NCI-H146 treated with DMSO at 0.1 percent for 48 hours (cell line): ENCODE data around the gene TSC1.

Experiments
- DNase-seq: peaks from one replicate; lab custom pipeline; 2025; ENCODE audit not compliant: unreplicated experiment; lab: John Stamatoyannopoulos, UW

The TSC1 gene

DNA sequence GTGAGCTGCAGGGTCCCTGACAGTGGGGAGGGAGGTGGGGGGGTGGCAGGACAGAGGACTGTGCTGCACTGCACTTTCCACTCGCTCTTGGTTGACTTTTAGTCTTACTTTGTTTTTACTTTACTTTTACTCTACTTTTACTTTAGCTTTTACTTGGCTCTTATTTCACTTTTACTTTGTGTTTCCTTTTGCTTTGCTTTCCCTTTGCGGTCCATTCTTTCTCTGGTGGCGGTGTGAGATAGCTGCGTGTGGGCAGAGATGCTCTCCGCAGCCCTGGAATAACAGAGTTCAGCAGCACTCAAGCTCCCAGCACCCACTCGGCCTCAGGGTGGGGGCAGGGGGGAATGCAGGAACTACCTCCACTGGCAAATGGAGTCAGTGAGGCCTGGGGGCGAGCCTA lies 71.0 kb downstream of the TSC1 start:
- DNase-seq, result no peak

DNA sequence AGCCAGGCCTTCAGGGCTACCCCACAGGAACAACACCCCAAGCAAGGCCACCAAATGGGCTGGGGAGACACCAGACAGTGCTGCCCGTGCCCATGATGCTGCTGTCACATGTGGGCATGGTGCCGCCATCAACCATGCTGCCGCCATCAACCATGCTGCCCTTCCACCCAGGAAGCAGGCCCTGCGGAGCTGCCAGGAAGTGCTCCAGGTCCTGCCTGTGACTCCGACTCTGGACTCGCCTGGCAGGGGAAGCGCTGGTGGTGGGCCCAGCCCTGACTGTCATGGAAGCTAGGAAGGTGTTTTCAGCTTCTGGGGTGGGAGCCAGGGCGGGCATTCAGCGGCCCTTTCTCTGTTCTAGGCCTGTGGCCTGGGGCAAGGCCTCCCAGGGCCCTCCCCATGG lies 75.2 kb downstream of the TSC1 start:
- no peak for DNase-seq

GRCh38 chr9:132866898-132867297 lies 77.5 kb downstream of the TSC1 start:
- DNase-seq, result no peak

DNA sequence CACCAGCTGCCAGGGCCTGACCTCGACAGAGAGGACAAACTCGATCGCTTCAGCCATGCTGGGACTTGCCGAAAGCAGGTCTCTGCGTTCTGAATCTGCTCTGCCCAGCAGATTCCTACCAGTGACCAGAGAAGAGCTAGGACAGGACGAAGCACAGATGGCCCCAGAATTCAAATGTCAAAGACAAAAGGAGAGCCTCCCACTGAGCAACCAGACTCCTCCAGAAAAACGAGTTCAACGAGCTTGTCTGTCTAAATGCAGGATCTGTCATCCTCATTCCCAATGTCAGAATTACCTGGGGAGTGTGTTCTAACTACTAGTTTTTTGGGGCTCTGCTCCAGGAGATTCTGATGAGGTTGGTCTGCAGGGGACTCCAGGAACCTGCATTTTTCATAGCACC lies 79.7 kb downstream of the TSC1 start:
- no peak for DNase-seq

- no peak for DNase-seq
These were observed 80.1 kb downstream of the TSC1 start for GRCh38 chr9:132864277-132864676.

- no peak for DNase-seq
These were observed 81.3 kb downstream of the TSC1 start for GRCh38 chr9:132863096-132863495.

- no peak for DNase-seq
These were observed 81.9 kb downstream of the TSC1 start for GRCh38 chr9:132862533-132862932.

DNA sequence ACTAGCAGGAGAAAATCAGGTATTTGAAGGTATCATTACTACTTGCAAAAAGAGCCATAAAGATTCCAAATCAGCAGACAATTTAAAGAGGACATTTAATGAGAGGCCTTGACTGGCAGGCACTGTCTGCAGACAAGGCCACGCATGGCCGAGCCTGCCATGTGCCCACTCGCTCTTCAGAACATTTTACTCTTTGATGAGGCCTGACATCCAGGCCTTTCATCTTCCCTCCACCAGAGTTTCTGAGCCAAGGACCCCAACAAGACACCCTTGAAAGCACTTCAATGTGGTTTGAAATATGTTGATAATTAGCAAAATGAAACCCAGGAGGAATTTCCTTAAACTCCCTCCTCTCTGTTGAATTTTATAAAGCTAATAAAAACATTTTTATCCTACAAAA lies 82.8 kb downstream of the TSC1 start:
- no peak for DNase-seq

DNA sequence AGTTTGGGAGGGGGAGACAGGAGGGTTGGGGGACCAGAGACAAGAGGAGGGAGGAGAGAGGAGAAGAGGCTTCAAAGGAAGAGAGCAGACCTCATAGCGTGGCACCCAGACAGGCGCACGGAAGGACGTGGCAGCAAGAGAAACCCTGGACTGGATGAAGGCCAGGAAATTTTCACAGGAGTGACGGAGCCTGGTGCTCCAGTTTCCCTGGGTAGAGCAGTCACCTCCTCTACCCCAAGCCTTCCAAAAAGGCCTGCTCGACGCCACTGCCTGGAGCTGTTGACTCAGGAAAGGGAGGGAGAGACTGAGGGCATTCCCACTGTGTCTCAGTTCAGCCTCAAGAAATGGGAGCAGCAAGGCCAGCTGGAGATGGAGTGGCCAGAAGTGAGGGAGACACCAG lies 85.7 kb downstream of the TSC1 start:
- DNase-seq, result no peak

DNA sequence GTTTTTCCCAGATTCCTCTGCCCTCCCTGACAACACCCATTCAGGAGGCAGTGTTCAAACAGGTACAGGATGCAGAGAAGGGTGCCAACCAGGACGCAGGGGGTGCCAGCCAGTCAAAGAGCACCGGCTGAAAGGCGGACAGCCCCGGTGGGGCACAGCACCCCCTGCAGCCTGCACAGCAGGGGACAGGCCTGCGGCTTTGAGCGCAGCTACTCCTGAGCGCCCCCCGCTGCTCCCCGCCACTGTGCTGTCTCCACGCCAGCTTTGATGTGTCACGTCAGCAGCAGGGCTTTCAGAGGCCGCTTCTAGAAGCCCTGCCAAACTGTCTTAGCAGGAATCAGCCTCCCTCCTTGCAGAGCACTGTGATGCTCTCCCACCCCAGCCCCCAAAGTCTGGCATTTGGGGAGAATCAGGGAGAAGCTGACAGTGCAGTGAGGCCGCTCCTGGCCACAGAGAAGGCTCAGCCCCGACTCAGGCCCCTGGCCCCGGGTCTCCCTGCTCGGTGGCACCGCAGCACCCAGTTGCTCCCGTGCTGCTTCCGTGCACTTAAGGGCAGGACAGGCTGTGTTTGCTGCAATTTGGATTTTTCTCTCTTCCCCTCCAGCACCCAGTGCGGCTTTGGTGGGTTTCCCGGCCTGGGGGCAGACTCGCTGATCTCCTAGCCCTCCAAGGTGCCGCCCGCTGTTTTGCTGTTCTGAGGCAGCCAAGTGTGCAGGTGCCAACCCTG lies 86.6 kb downstream of the TSC1 start:
- DNase-seq, result peak; percentile 2

GRCh38 chr9:132857031-132857430 lies 87.4 kb downstream of the TSC1 start:
- no peak for DNase-seq

GRCh38 chr9:132855904-132856303 lies 88.5 kb downstream of the TSC1 start:
- no peak for DNase-seq

GRCh38 chr9:132854832-132855231 lies 89.6 kb downstream of the TSC1 start:
- DNase-seq, result no peak

DNA sequence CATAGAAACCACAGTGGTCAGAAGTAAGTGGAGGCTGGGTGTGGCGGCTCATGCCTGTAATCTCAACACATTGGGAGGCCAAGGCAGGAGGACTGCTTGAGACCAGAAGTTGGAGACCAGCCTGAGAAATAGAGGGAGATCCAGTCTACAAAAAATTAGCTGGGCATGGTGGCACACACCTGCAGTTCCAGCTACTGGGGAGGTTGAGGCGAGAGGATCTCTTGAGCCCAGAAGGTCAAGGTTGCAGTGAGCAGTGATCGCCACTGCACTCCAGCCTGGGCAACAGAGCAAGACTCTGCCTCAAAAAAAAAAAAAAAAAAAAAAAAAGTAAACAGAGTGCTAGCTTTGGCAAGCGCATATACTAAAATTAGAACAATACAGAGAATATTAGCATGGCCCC lies 90.9 kb downstream of the TSC1 start:
- no peak for DNase-seq

DNA sequence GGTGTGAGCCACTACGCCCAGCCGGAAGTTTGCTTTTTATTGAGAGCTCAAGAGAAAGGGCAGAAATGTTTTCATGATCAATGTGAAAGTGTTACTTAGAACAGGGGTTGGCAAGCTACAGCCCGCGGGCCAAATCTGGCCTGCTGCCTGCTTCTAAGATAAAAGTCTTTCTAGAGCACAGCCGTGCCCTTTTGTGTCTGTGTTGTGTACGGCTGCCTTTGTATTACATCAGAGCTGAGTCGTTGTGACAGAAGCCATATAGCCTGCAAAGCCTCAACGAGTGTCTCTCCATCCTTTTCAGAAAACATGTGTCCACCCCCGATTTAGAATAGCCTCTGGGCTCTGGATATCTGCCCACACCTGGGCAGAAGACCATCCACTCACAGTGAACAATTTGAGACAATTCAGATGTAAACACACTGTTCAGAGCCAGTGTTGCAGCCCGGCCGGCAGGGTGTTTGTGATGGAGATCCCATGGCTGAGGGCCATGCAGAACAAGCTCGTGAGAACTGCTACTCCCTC lies 95.2 kb downstream of the TSC1 start:
- no peak for DNase-seq

- no peak for DNase-seq
These were observed 97.4 kb downstream of the TSC1 start for GRCh38 chr9:132846918-132847515.

GRCh38 chr9:132846109-132846917 lies 98.1 kb downstream of the TSC1 start:
- DNase-seq, result no peak

DNA sequence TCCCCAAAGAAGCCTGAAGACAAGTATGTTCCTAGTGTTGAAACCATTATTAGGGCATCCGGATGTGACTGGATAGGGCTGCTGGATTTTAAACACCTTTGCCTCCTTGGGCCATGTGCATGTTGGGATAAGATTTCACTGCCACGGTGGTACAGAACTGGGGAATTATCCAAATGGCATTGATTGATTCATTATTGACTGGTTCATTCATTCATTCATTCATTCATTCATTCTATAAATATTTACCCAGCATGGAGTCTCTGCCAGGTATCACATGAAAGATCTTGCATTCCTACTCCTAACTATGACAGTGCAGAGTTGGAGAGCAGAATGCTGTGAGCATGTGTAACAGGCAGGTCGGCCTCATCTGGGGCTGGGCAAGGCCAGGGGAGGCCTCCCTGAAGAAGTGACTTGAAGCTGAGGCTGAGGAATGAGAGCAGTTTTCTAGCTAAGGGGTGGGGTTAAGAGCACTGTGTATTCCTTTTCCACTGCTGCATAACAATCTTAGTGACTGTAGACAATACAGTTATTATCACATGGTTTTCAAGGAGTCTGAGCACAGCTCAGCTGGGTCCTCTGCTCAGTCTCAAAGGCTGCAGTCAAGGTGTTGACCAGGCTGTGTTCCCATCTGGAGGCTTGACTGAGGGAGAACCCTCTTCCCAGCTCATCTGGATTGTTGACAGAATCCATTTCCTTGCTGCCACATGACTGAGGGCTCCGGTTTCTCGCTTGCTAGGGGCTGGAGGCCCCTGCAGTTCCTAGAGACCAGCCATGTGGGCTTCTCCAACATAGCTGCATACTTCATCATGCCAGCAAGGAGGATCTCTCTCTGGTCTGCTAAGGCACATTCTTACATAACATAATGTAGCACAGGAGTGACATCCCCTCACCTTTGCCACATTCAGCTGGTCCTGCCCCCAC lies 102.0 kb downstream of the TSC1 start:
- DNase-seq, result no peak
